Measurements from ENCODE around the gene LTBP2.

DNA sequence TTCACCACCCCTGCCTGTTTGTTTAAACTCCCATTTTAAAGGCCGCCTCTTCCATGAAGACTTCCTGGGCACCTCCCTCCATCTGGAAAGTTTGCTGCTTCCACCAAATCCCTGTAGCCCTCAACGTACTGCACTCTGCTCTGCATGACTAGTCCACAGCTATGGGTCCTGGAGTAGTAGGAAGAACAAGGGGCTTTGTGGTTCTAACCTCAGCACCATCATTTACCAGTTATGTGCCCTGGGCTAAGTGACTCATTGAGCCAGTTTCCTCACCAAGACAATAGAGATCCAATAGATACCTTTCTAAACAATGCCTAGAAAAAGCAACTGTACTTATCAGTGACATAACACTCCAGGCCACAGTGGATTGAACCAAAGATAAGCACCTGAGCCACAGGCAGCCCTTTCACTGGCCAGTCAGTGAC, 8.5 kb upstream of the LTBP2 start:
- TF ChIP-seq, protein P1, sequence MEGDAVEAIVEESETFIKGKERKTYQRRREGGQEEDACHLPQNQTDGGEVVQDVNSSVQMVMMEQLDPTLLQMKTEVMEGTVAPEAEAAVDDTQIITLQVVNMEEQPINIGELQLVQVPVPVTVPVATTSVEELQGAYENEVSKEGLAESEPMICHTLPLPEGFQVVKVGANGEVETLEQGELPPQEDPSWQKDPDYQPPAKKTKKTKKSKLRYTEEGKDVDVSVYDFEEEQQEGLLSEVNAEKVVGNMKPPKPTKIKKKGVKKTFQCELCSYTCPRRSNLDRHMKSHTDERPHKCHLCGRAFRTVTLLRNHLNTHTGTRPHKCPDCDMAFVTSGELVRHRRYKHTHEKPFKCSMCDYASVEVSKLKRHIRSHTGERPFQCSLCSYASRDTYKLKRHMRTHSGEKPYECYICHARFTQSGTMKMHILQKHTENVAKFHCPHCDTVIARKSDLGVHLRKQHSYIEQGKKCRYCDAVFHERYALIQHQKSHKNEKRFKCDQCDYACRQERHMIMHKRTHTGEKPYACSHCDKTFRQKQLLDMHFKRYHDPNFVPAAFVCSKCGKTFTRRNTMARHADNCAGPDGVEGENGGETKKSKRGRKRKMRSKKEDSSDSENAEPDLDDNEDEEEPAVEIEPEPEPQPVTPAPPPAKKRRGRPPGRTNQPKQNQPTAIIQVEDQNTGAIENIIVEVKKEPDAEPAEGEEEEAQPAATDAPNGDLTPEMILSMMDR (conservative IDR thresholded peaks at IDR 0.05; ENCODE audit: low read depth, low read length), result no peak
- no peak for TF ChIP-seq EZH2 (IDR thresholded peaks at IDR 0.05; ENCODE audit: low read length, unreplicated experiment)
